GM23248 (cell line): ENCODE results near the gene TBATA.

Experiments
- EZH2 ChIP-seq: fragments of 200-600 bp; sonication (generic); IDR thresholded peaks from 2 replicates; pipeline ENCODE4 v1.6.1; 2018; ENCODE audit warnings: antibody characterized with exemption, mild to moderate bottlenecking; ENCODE audit not compliant: insufficient read depth, poor library complexity, severe bottlenecking
- EZH2phosphoT487 ChIP-seq: fragments of 200-600 bp; sonication (generic); IDR thresholded peaks from 2 replicates; pipeline ENCODE4 v1.6.1; 2018; ENCODE audit warnings: antibody characterized with exemption, moderate library complexity, mild to moderate bottlenecking, low read depth; ENCODE audit not compliant: insufficient read depth

- no peak for TF ChIP-seq EZH2
- TF ChIP-seq EZH2phosphoT487: no peak
Measured at GRCh38 chr10:70780370-70780760, 4.8 kb downstream of the TBATA start.
